Endothelial cell of umbilical vein (primary cell): ENCODE measurements around the gene TP73. TPM values are rescaled to one million over a fixed set of nuclear protein-coding genes. Genes with fewer than 3 reads are reported as not detected.

Experiments
- BruUV-seq: library from RNA; stranded (reverse); fragments of 400-500 nt; replicated peaks from 2 replicates; lab custom pipeline; 2021; lab: Mats Ljungman, UMichigan
- CTCF ChIA-PET: fragments of 300-600, 350-600 bp; sonication (Branson Sonifier 250); formaldehyde crosslinking; loops from one replicate; lab custom pipeline; 2021; ENCODE audit warnings: antibody characterized with exemption, inconsistent platforms; lab: Charles Lee
- POLR2A ChIA-PET: fragments of 300-600, 350-600 bp; sonication (Branson Sonifier 250); formaldehyde crosslinking; loops from one replicate; lab custom pipeline; 2021; ENCODE audit warnings: antibody characterized with exemption, inconsistent platforms; lab: Charles Lee
- DNase-seq: peaks from one replicate; pipeline ENCODE4 v3.0.0-alpha.2; 2011; ENCODE audit warnings: low read depth, low spot score
- FAIRE-seq: peaks from 2 replicates; lab custom pipeline; 2011; peaks lifted over from hg19 to GRCh38; lab: Jason Lieb, UNC
- H2AFZ ChIP-seq: 2 replicates; pipeline ENCODE4 v1.6.0; 2012; ENCODE audit warnings: low read depth, low read length, control low read depth, inconsistent platforms
- H3K27ac ChIP-seq: 2 replicates; pipeline ENCODE4 v1.5.1; 2011; ENCODE audit warnings: low read depth, mild to moderate bottlenecking, control low read depth, low read length, moderate library complexity; ENCODE audit not compliant: insufficient read depth
- H3K27me3 ChIP-seq, 2 experiments: 2 replicates each; pipeline versions ENCODE4 v1.6.0 to v1.6.1; 2011; ENCODE audit warnings: low read length in 2 of 2, mixed read lengths in 1 of 2; ENCODE audit not compliant: control insufficient read depth in 2 of 2, insufficient read depth in 2 of 2
- H3K36me3 ChIP-seq, 2 experiments: 2 replicates in 1 of 2; 3 replicates in 1 of 2; pipeline ENCODE4 v1.5.1; 2011; ENCODE audit warnings: low read length in 2 of 2, mild to moderate bottlenecking in 1 of 2, moderate library complexity in 1 of 2; ENCODE audit not compliant: control insufficient read depth in 2 of 2, insufficient read depth in 2 of 2; ENCODE audit errors: extremely low read depth in 1 of 2
- H3K4me1 ChIP-seq: 3 replicates; pipeline ENCODE4 v1.5.1; 2011; ENCODE audit warnings: mild to moderate bottlenecking, low read length; ENCODE audit not compliant: control insufficient read depth, insufficient read depth; ENCODE audit errors: extremely low read depth
- H3K4me2 ChIP-seq: 2 replicates; pipeline ENCODE4 v1.6.1; 2011; ENCODE audit warnings: low read length, control low read depth, mixed read lengths; ENCODE audit not compliant: insufficient read depth
- H3K4me3 ChIP-seq, 3 experiments: fragments of 200-600 bp in 1 of 3; sonication (generic), shearing (Covaris generic) in 1 of 3; replicated peaks in 1 of 3; 2 replicates each; pipeline ENCODE4 v1.5.1; 2011 to 2016; ENCODE audit warnings: control low read depth in 3 of 3, low read length in 3 of 3, mild to moderate bottlenecking in 2 of 3, inconsistent platforms in 1 of 3, low read depth in 1 of 3, moderate library complexity in 1 of 3; ENCODE audit not compliant: insufficient read depth in 1 of 3
- H3K79me2 ChIP-seq: 2 replicates; pipeline ENCODE4 v1.6.0; 2012; ENCODE audit warnings: low read length, inconsistent platforms; ENCODE audit not compliant: control insufficient read depth, insufficient read depth
- H3K9ac ChIP-seq: replicated peaks from 2 replicates; pipeline ENCODE3; 2011; ENCODE audit warnings: low read length, control low read depth; ENCODE audit not compliant: insufficient read depth; ENCODE audit errors: extremely low read depth
- H3K9me1 ChIP-seq: replicated peaks from 3 replicates; pipeline ENCODE4 v1.6.0; 2011; ENCODE audit warnings: mild to moderate bottlenecking, low read length; ENCODE audit not compliant: control insufficient read depth, insufficient read depth; ENCODE audit errors: extremely low read depth
- H3K9me3 ChIP-seq: replicated peaks from 2 replicates; pipeline ENCODE4 v1.5.1; 2012; ENCODE audit warnings: low read length, inconsistent platforms; ENCODE audit not compliant: control insufficient read depth, insufficient read depth
- H4K20me1 ChIP-seq: replicated peaks from 2 replicates; pipeline ENCODE3; 2011; ENCODE audit warnings: mild to moderate bottlenecking, low read length; ENCODE audit not compliant: control insufficient read depth, insufficient read depth; ENCODE audit errors: extremely low read depth
- CTCF ChIP-seq, 2 donors: IDR thresholded peaks; 1 replicate in 1 of 2; 2 replicates in 1 of 2; pipeline ENCODE4 v1.5.1; 2011; ENCODE audit warnings: low read length in 2 of 2, mild to moderate bottlenecking in 2 of 2, moderate library complexity in 2 of 2, control low read depth in 1 of 2, inconsistent platforms in 1 of 2, low read depth in 1 of 2; ENCODE audit not compliant: insufficient read depth in 1 of 2; ENCODE audit errors: extremely low read depth in 1 of 2
- EZH2 ChIP-seq: IDR thresholded peaks from 2 replicates; pipeline ENCODE4 v1.6.1; 2012; ENCODE audit warnings: borderline replicate concordance, low read depth, mild to moderate bottlenecking, moderate library complexity, low read length, inconsistent platforms; ENCODE audit not compliant: severe bottlenecking
- FOS ChIP-seq: IDR thresholded peaks from 2 replicates; pipeline ENCODE4 v1.6.1; 2011; ENCODE audit warnings: mild to moderate bottlenecking, low read length, moderate library complexity, borderline replicate concordance; ENCODE audit not compliant: insufficient read depth
- GATA2 ChIP-seq: IDR thresholded peaks from 2 replicates; pipeline ENCODE4 v1.7.0; 2011; ENCODE audit warnings: low read depth, mild to moderate bottlenecking, moderate library complexity, mixed read lengths, low read length; ENCODE audit not compliant: insufficient read length, insufficient read depth
- JUN ChIP-seq: IDR thresholded peaks from 2 replicates; pipeline ENCODE4 v1.6.1; 2011; ENCODE audit warnings: borderline replicate concordance, low read depth; ENCODE audit not compliant: insufficient read length, insufficient read depth
- MAX ChIP-seq: IDR thresholded peaks from 2 replicates; pipeline ENCODE4 v1.6.1; 2011; ENCODE audit not compliant: insufficient read depth, insufficient read length
- MYC ChIP-seq: IDR thresholded peaks from one replicate; pipeline ENCODE4 v1.6.1; 2011; ENCODE audit warnings: mild to moderate bottlenecking, low read depth, low read length
- POLR2A ChIP-seq: IDR thresholded peaks from 2 replicates; pipeline ENCODE4 v1.6.1; 2012; ENCODE audit warnings: low read depth, mild to moderate bottlenecking, control low read depth, low read length
- POLR2AphosphoS5 ChIP-seq: IDR thresholded peaks from 2 replicates; pipeline ENCODE4 v1.6.1; 2012; ENCODE audit warnings: low read depth, mild to moderate bottlenecking, control low read depth, low read length, moderate library complexity; ENCODE audit not compliant: insufficient read depth
- dilution Hi-C: fragments of 300-500 bp; cut with MboI; formaldehyde crosslinking; loops from one replicate; pipeline ENCODE4 v1.15.0; 2019; ENCODE audit warnings: low sequenced_read_pairs; ENCODE audit not compliant: extremely low pct_ligation_motif_present
- intact Hi-C: fragments of 100-400 bp; cut with micrococcal nuclease; formaldehyde crosslinking; loops from one replicate; pipeline ENCODE4 v1.10.0; 2022
- polyA plus RNA-seq, 4 experiments: library from polyadenylated mRNA; depleted of rRNA in 3 of 4; stranded (reverse) in 3 of 4; unstranded in 1 of 4; fragments of >200 nt; gene quantifications; 2 replicates each; pipeline versions ENCODE4 v1.2.1 to v1.2.3, GENCODE V29; 2011 to 2012; ENCODE audit warnings: missing spikeins in 1 of 4
- total RNA-seq: library from RNA; stranded (reverse); gene quantifications from 2 replicates; pipeline ENCODE4 v1.2.3, GENCODE V29; 2021

TP73 gene
- total and polyA plus RNA-seq, 2 donors (not counting 3 experiments of a cell fraction or from before 2014, with no cell fraction given): 0.03 to 0.15 TPM

GRCh38 chr1:3606779-3607702 lies 45.3 kb upstream of the TP73 start:
- no peak overlapping the region for H3K27ac ChIP-seq
- POLR2A ChIA-PET: no interaction called here
- TF ChIP-seq MAX (no peak), POLR2A (no peak), EZH2 (no peak), GATA2 (no peak), FOS (no peak), POLR2AphosphoS5 (no peak), JUN (no peak), MYC (no peak), CTCF (IDR thresholded peaks at IDR 0.05; ENCODE audit: extremely low read depth in 1 of 2, insufficient read depth in 1 of 2, low read depth in 1 of 2, low read length in 2 of 2) (no peak)
- no peaks in the 10 kb centered on the region for H3K79me2 ChIP-seq
- H2AFZ ChIP-seq: no peak overlapping the region
- H3K4me1 ChIP-seq: peaks cover 7% of the 10 kb centered on the region
- dilution Hi-C loops (no loop called here), intact Hi-C loops (no loop called here)
- H3K9me3 ChIP-seq: no peaks in the 10 kb centered on the region
- no peak for FAIRE-seq
- H4K20me1 ChIP-seq: no peaks in the 10 kb centered on the region
- H3K36me3 ChIP-seq: no peaks in the 10 kb centered on the region
- H3K9ac ChIP-seq: no peak overlapping the region
- no peak overlapping the region for H3K4me3 ChIP-seq
- no peak overlapping the region for H3K4me2 ChIP-seq
- no peaks in the 10 kb centered on the region for H3K9me1 ChIP-seq
- no TSS peak for BruUV-seq
- CTCF ChIA-PET: interaction anchor here (1.4 to 2.3 kb wide), 5 partner anchors 8 to 154 kb away, joined by 4 to 9 read pairs (median 6); no protein-coding TSS in a partner anchor
- H3K27me3 ChIP-seq: no peaks in the 10 kb centered on the region
- DNase-seq: no peak
